ENCODE results near the gene PTTG1IP. TPM values are rescaled to one million over a fixed set of nuclear protein-coding genes. Genes with fewer than 3 reads are reported as not detected.

The PTTG1IP gene
- total RNA-seq, 4 donors from 2014 or later, result 256 to 374 (median 309) TPM

DNA sequence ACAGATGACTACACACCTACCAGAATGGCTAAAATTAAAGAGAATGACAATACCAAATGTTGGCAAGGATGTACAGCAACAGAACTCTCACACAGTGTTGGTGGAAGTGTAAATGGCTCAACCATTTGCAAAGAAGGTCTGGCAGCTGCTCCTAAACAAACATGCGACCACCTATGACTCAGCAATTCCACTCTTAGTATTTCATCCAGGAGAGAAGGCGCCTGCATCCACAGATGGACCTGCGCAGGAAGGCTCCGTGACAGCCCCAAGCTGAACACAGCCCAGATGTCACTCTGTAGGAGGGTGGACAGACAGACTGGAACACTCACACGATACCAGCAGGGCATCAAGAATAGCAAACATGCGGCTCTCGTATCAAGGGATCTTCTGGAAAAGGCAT lies 6.7 kb downstream of the PTTG1IP start:
- Histone ChIP-seq H3K27ac (no peak overlapping the region), H3K27me3 (no peaks in the 10 kb centered on the region), H3K36me3 (peaks cover 12 to 18% of the 10 kb centered on the region in 2 donors), H3K4me1 (peaks cover 43 to 64% of the 10 kb centered on the region in 2 donors), H3K9me3 (no peaks in the 10 kb centered on the region), H3K4me3 (replicated peaks in 1 of 3) (no peak overlapping the region)
- WGBS, 2 donors, result 79 to 83% methylated on average over 7 of the region's 7 CpGs
- TF ChIP-seq POLR2A (IDR thresholded peaks at IDR 0.05), result no peak
- TF ChIP-seq, protein P1, sequence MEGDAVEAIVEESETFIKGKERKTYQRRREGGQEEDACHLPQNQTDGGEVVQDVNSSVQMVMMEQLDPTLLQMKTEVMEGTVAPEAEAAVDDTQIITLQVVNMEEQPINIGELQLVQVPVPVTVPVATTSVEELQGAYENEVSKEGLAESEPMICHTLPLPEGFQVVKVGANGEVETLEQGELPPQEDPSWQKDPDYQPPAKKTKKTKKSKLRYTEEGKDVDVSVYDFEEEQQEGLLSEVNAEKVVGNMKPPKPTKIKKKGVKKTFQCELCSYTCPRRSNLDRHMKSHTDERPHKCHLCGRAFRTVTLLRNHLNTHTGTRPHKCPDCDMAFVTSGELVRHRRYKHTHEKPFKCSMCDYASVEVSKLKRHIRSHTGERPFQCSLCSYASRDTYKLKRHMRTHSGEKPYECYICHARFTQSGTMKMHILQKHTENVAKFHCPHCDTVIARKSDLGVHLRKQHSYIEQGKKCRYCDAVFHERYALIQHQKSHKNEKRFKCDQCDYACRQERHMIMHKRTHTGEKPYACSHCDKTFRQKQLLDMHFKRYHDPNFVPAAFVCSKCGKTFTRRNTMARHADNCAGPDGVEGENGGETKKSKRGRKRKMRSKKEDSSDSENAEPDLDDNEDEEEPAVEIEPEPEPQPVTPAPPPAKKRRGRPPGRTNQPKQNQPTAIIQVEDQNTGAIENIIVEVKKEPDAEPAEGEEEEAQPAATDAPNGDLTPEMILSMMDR (IDR thresholded peaks at IDR 0.05), result no peak
- DNase-seq, result no peak
- intact Hi-C loops (cut with DNase I), result loop anchor here (5.0 kb wide), 1 partner anchor 49 kb away; the partner anchor contains the start of gene SUMO3

DNA sequence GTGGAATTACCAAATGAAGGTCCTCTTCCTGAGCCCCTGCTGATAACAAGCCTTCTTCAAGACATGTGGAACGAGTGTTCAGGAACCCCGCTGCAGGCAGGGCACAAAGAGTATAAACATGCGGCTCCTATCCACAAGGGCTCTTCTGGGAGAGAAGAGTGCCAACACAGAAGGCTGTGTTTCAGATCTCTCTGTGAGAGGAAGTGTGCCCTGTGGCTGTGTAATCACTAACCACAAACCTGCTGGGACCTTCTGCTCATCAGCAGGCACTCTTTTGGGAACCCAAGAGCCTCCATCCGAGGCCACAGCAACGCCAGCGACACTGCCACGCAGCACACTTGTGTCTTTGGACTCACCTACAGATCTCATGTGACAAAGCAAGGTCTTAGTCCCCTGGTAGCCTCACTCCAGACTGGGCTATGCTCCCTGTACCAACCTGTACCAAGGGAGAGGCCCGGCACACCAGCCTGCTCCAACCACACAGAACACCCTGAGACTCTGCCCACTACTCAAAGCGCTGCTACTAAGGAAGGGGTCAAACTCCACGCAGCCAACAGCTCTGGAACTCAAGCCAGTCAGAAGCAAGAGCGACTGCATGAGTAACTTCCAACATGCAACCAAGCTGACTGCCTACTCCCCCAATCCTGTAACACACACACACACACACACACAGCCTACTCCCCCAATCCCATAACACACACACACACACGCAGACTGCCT lies 7.8 kb downstream of the PTTG1IP start:
- DNase-seq, result no peak
- intact Hi-C loops (cut with DNase I), result loop anchor here (5.0 kb wide), 1 partner anchor 48 kb away; the partner anchor contains the start of gene SUMO3
- H3K9me3 ChIP-seq, result no peaks in the 10 kb centered on the region
- peak overlapping the region in 1 of 3 donors; percentile 43 for H3K27ac ChIP-seq
- peaks cover 12 to 18% of the 10 kb centered on the region in 2 donors for H3K36me3 ChIP-seq
- TF ChIP-seq POLR2A (IDR thresholded peaks at IDR 0.05), result no peak
- TF ChIP-seq, protein P1 (IDR thresholded peaks at IDR 0.05), result no peak
- H3K4me3 ChIP-seq (replicated peaks in 1 of 3), result no peak overlapping the region
- WGBS, 2 donors, result 79 to 80% methylated on average over 10 to 11 of the region's 12 CpGs
- no peaks in the 10 kb centered on the region for H3K27me3 ChIP-seq
- H3K4me1 ChIP-seq, result peaks cover 32 to 53% of the 10 kb centered on the region in 2 donors

DNA sequence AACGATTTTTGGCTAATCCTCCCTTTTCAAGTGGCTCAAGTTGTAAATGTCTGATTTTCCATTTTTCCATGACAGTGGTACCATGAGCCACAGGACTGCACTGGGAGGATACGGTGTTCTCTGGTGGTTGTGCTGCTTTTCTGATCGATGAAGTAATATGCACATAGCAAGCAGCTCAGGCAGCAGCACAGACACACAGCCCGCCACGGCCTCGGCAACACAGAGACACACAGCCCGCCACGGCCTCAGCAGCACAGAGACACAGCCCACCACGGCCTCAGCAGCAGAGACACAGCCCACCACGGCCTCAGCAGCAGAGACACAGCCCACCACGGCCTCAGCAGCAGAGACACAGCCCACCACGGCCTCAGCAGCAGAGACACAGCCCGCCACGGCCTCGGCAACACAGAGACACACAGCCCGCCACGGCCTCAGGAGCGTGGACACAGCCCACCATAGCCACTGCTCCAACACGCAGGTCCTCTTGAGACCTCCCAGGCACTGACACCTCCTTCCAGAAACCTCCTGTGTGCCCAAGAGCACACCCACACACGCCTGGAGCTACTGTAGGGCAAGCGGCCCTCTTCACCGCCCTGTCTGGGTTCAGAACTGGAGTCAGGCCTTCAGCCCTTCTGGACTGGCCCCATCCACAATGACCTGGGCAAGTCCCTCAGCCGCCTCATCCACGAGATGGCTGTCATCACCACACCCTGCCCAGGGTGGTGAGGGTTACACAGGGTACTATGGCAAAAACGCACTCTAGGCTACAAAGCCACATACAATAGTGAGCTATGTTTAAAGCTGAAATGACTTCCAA lies 10.4 kb downstream of the PTTG1IP start:
- H3K4me1 ChIP-seq, result peaks cover 18 to 27% of the 10 kb centered on the region in 2 donors
- H3K27me3 ChIP-seq, result no peaks in the 10 kb centered on the region
- DNase-seq, result no peak
- H3K36me3 ChIP-seq, result peaks cover 28 to 39% of the 10 kb centered on the region in 2 donors
- H3K9me3 ChIP-seq, result no peaks in the 10 kb centered on the region
- no peak overlapping the region for H3K27ac ChIP-seq
- 93 to 95% methylated on average over 11 to 18 of the region's 25 CpGs for WGBS, 2 donors
- no peak for TF ChIP-seq POLR2A (IDR thresholded peaks at IDR 0.05)
- TF ChIP-seq, protein P1 (IDR thresholded peaks at IDR 0.05), result no peak
- no peak overlapping the region for H3K4me3 ChIP-seq (replicated peaks in 1 of 3)
- intact Hi-C loops (cut with DNase I), result no loop called here

DNA sequence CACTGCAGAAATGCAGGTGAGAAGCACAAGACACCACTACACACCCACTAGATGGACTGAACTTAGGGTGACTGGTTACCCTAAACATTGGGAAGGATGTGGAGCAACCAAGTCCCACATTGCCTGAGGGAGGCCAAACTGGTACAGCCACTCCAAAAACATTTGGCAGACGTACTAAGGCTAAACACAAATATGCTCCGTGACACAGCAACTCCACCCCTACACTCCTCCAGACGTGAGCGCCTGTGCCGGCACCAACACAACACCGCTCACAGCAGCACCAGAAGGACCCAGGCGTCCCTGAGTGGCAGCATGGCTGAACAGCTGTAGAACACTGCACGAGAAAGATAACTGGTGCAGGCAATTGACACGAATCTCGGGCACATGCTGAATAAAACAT lies 14.7 kb downstream of the PTTG1IP start:
- 86 to 89% methylated on average over 10 of the region's 10 CpGs for WGBS, 2 donors
- no peak for TF ChIP-seq POLR2A (IDR thresholded peaks at IDR 0.05)
- TF ChIP-seq, protein P1 (IDR thresholded peaks at IDR 0.05), result no peak
- Histone ChIP-seq H3K4me3 (replicated peaks in 1 of 3) (no peak overlapping the region), H3K4me1 (no peaks in the 10 kb centered on the region), H3K27me3 (no peaks in the 10 kb centered on the region), H3K27ac (no peak overlapping the region), H3K9me3 (no peaks in the 10 kb centered on the region), H3K36me3 (peaks cover 56 to 63% of the 10 kb centered on the region in 2 donors)
- intact Hi-C loops (cut with DNase I), result no loop called here
- DNase-seq, result no peak

Measured in thyroid gland (tissue), 4 donors.